Right lobe of liver (tissue), 6 donors: Measurements from ENCODE around the gene MMP17. TPM values are rescaled to one million over a fixed set of nuclear protein-coding genes. Genes with fewer than 3 reads are reported as not detected.

Source experiments
- ATAC-seq, 4 donors: fragments of 200-7000 bp; cut with Tn5 transposase; one replicate each; pipeline ENCODE4 v1.9.1; 2020; ENCODE audit warnings: mild to moderate bottlenecking in 4 of 4, moderate library complexity in 4 of 4
- DNase-seq, 3 donors: peaks; one replicate each; pipeline ENCODE4 v3.0.0-alpha.2; 2020
- H3K27ac ChIP-seq, 3 donors: fragments of 200-600 bp; one replicate each; pipeline ENCODE4 v1.8.0; 2022
- H3K27me3 ChIP-seq, 2 donors: fragments of 200-600 bp; one replicate each; pipeline ENCODE4 v1.8.0; 2022
- H3K36me3 ChIP-seq, 4 donors: fragments of 200-600 bp; sonication (generic) in 1 of 4; one replicate each; pipeline versions ENCODE4 v1.5.1 to v1.8.0; 2017 to 2022; ENCODE audit warnings: control low read depth in 1 of 4
- H3K4me1 ChIP-seq, 4 donors: fragments of 200-600 bp; sonication (generic) in 1 of 4; one replicate each; pipeline versions ENCODE4 v1.5.1 to v1.8.0; 2017 to 2022; ENCODE audit warnings: control low read depth in 1 of 4
- H3K4me3 ChIP-seq, 3 donors: fragments of 200-600 bp; one replicate each; pipeline ENCODE4 v1.8.0; 2022
- H3K9me3 ChIP-seq, 4 donors: fragments of 200-600 bp; sonication (generic) in 1 of 4; one replicate each; pipeline versions ENCODE4 v1.5.1 to v1.8.0; 2017 to 2022; ENCODE audit warnings: control low read depth in 1 of 4
- CTCF ChIP-seq, 4 donors: fragments of 200-600 bp in 3 of 4; fragments of 450-650 bp in 1 of 4; IDR thresholded peaks; one replicate each; pipeline versions ENCODE4 v1.5.1 to v1.8.0; 2016 to 2022; ENCODE audit warnings: antibody characterized with exemption in 4 of 4, mild to moderate bottlenecking in 2 of 4
- POLR2A ChIP-seq: fragments of 450-650 bp; IDR thresholded peaks from one replicate; pipeline ENCODE4 v1.6.1; 2017; ENCODE audit warnings: antibody characterized with exemption, mild to moderate bottlenecking
- WGBS: methylation state at CpG from one replicate; pipeline ENCODE4 v1.1.6; 2018; ENCODE audit warnings: low coverage, low lambda C conversion rate; ENCODE audit not compliant: insufficient coverage; ENCODE audit errors: missing lambda C conversion rate; 5-methylcytosine and 5-hydroxymethylcytosine counted together
- intact Hi-C, 2 donors: fragments of 100-400 bp; cut with DNase I; formaldehyde crosslinking; loops; one replicate each; pipeline versions ENCODE4 v1.11.2 to v1.14.1; 2022
- total RNA-seq, 6 experiments: library from RNA; depleted of rRNA in 2 of 6; stranded (reverse); fragments of >200 nt in 2 of 6; fragmentation: NEBNext Ultra II Directional in 3 of 6; extraction: Animal tissue kit (Norgen Biotek cat#: 25700) in 3 of 6; gene quantifications; one replicate each; pipeline versions ENCODE4 v1.1.0 to v1.2.4, GENCODE V29; 2016 to 2023
- donor health status: DM: no; HTN: yes; CAD: no.
- donor health status: DM: no; HTN: no; CAD: no.
- donor health status: DM: no; HTN: no; CAD: no.
- donor health status: DM: no; HTN: yes; CAD: no.
- donor health status: DM: no; HTN: yes; CAD: no.

Gene MMP17
- total RNA-seq, 6 experiments from 2014 or later: 0.58 to 3.9 (median 0.73) TPM

DNA sequence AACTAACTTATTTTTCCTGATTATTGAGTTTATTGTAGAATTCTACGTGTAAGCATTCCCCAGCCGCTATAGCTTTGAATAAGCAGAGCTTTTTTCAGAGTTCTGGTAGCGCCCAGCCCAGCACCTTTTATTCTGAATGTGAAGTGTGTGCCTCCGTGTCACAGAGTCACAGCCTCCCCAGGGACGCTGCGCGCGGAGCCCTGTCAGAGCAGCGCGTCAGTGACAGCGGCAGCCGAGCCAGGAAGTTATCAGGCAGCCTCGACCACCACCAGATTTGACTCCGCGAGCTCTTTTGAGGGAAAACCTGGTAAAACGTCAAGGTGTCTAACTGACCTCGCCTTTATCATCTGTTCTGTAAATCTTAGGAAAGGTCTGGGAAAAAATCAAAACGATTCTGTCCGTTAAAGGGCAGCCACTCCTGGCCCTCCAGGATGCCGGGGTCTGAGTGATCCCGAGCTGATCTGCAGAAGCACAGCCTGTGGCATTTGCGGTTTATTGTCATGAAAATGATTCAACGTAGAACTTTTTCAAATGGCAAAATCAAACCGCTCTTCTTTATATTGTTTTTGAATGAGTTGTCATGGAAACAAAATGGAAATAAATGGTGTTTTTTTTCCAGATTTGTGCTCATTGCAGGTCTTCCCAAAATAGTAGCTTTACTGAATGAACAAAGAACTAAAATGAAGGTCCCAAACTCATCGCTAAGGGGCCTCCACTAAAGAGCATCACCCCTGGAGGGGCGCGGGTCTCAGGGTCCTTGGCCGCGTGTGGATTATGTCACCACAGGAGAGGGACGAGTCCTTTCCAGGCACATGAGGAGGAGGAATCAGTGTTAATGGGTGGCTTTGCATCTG, 43.1 kb upstream of the MMP17 start:
- peaks cover 0 to 63% (median 11%) of the 10 kb centered on the region in 4 donors for H3K36me3 ChIP-seq
- TF ChIP-seq CTCF (IDR thresholded peaks at IDR 0.05): no peak
- no peaks in the 10 kb centered on the region for H3K27me3 ChIP-seq
- no peaks in the 10 kb centered on the region for H3K9me3 ChIP-seq
- ATAC-seq: no peak
- H3K4me3 ChIP-seq: no peak overlapping the region
- H3K27ac ChIP-seq: no peak overlapping the region
- H3K4me1 ChIP-seq: no peaks in the 10 kb centered on the region
- 90% methylated on average over 24 of the region's 30 CpGs for WGBS
- no peak for DNase-seq
- intact Hi-C loops: no loop called here

- DNase-seq: no peak
- ATAC-seq: no peak
- 89% methylated on average over 10 of the region's 15 CpGs for WGBS
- Histone ChIP-seq H3K4me1 (no peaks in the 10 kb centered on the region), H3K27me3 (no peaks in the 10 kb centered on the region), H3K9me3 (no peaks in the 10 kb centered on the region), H3K36me3 (peaks cover 0 to 56% (median 10%) of the 10 kb centered on the region in 4 donors), H3K4me3 (no peak overlapping the region), H3K27ac (no peak overlapping the region)
- intact Hi-C loops: no loop called here
- TF ChIP-seq POLR2A (no peak), CTCF (IDR thresholded peaks at IDR 0.05) (no peak)
Observed at GRCh38 chr12:131785763-131786330, 42.3 kb upstream of the MMP17 start.

DNA sequence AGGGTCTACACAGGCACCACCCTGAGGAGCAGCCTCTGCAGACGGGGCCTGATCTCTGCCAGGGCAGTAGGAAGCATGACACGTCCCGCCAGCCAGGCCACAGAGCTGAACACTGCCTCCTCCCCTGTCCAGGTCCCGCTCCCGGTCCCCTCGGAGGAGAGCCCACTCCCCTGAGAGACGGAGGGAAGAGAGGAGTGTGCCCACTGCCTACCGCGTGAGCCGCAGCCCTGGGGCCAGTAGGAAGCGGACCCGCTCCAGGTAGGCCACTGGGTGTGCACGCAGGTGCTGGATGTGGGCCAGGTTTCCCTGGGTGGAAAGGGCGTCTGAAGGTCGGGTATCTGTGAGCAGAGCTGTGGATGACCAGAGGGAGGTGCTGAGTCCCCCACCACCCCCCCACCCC, 41.9 kb upstream of the MMP17 start:
- intact Hi-C loops: no loop called here
- Histone ChIP-seq H3K9me3 (no peaks in the 10 kb centered on the region), H3K4me1 (no peaks in the 10 kb centered on the region), H3K27ac (no peak overlapping the region), H3K27me3 (no peaks in the 10 kb centered on the region), H3K36me3 (peaks cover 0 to 55% (median 10%) of the 10 kb centered on the region in 4 donors), H3K4me3 (no peak overlapping the region)
- no peak for TF ChIP-seq POLR2A
- ATAC-seq: peak in 2 of 4 donors; percentile 18 to 42
- no peak for DNase-seq
- 87% methylated on average over 7 of the region's 15 CpGs for WGBS

GRCh38 chr12:131787143-131787660, 41.0 kb upstream of the MMP17 start:
- DNase-seq: no peak

More at GRCh38 chr12:131787143-131787660, 41.0 kb upstream of the MMP17 start:
- WGBS: 98% methylated on average over 11 of the region's 17 CpGs
- ATAC-seq: peak in 1 of 4 donors; percentile 25
- no peak overlapping the region for H3K4me3 ChIP-seq
- TF ChIP-seq CTCF (IDR thresholded peaks at IDR 0.05): no peak
- no peak for TF ChIP-seq POLR2A
- H3K9me3 ChIP-seq: no peaks in the 10 kb centered on the region
- intact Hi-C loops: no loop called here
- H3K27me3 ChIP-seq: no peaks in the 10 kb centered on the region
- no peaks in the 10 kb centered on the region for H3K4me1 ChIP-seq
- H3K27ac ChIP-seq: no peak overlapping the region
- H3K36me3 ChIP-seq: peaks cover 0 to 50% (median 12%) of the 10 kb centered on the region in 4 donors
